Neural cell (in vitro differentiated cells): ENCODE data around the gene TMEM131. TPM values are rescaled to one million over a fixed set of nuclear protein-coding genes. Genes with fewer than 3 reads are reported as not detected.

Experiments
- H2AFZ ChIP-seq: fragments of 200-600, 300-800 bp; sonication (generic), shearing (Covaris generic); 2 replicates; pipeline ENCODE4 v1.6.0; 2014; ENCODE audit warnings: low read depth, mild to moderate bottlenecking, antibody characterized with exemption, low read length, moderate library complexity
- H3F3A ChIP-seq: fragments of 200-600 bp; shearing (Covaris generic); 2 replicates; pipeline ENCODE4 v1.6.1; 2016; ENCODE audit warnings: mild to moderate bottlenecking, moderate library complexity, mixed read lengths, antibody characterized with exemption, low read length; ENCODE audit not compliant: insufficient read depth, poor library complexity, severe bottlenecking
- H3K27ac ChIP-seq: fragments of 200-600, 300-800 bp; sonication (generic), shearing (Covaris generic); 2 replicates; pipeline ENCODE4 v1.5.1; 2014; ENCODE audit warnings: mild to moderate bottlenecking, low read length, moderate library complexity
- H3K27me3 ChIP-seq: fragments of 300-800, 200-600 bp; sonication (generic), shearing (Covaris generic); 2 replicates; pipeline ENCODE4 v1.6.0; 2014; ENCODE audit warnings: mild to moderate bottlenecking, low read depth, low read length, moderate library complexity; ENCODE audit not compliant: insufficient read depth
- H3K36me3 ChIP-seq: fragments of 300-800, 200-600 bp; sonication (generic), shearing (Covaris generic); 2 replicates; pipeline ENCODE4 v1.5.1; 2014; ENCODE audit warnings: mild to moderate bottlenecking, antibody characterized with exemption, low read length, moderate library complexity; ENCODE audit not compliant: insufficient read depth
- H3K4me2 ChIP-seq: fragments of 300-800, 200-600 bp; sonication (generic), shearing (Covaris generic); 2 replicates; pipeline ENCODE4 v1.6.0; 2014; ENCODE audit warnings: mild to moderate bottlenecking, low read length
- H3K4me3 ChIP-seq: fragments of 300-800, 200-600 bp; sonication (generic), shearing (Covaris generic); 2 replicates; pipeline ENCODE4 v1.5.1; 2014; ENCODE audit warnings: mild to moderate bottlenecking, low read length, moderate library complexity
- H3K79me2 ChIP-seq: fragments of 200-600 bp; shearing (Covaris generic); replicated peaks from 2 replicates; pipeline ENCODE4 v1.6.0; 2014; ENCODE audit warnings: mild to moderate bottlenecking, low read length, moderate library complexity; ENCODE audit not compliant: insufficient read depth
- H3K9ac ChIP-seq: fragments of 300-800, 200-600 bp; sonication (generic), shearing (Covaris generic); 2 replicates; pipeline ENCODE4 v1.6.1; 2016; ENCODE audit warnings: mild to moderate bottlenecking, low read length, mixed read lengths
- H3K9me2 ChIP-seq: fragments of 200-600 bp; shearing (Covaris generic); 2 replicates; pipeline ENCODE4 v1.6.1; 2016; ENCODE audit warnings: mild to moderate bottlenecking, low read length, mixed read lengths; ENCODE audit not compliant: insufficient read depth
- H3K9me3 ChIP-seq: fragments of 200-600, 300-800 bp; sonication (generic), shearing (Covaris generic); 2 replicates; pipeline ENCODE4 v1.6.1; 2016; ENCODE audit warnings: mild to moderate bottlenecking, mixed run types, low read length, moderate library complexity, mixed read lengths
- H4K20me1 ChIP-seq: fragments of 200-600 bp; shearing (Covaris generic); 2 replicates; pipeline ENCODE4 v1.6.1; 2016; ENCODE audit warnings: mild to moderate bottlenecking, mixed run types; ENCODE audit not compliant: insufficient read depth
- CTCF ChIP-seq: fragments of 450-650 bp; IDR thresholded peaks from 2 replicates; pipeline ENCODE4 v1.5.1; 2014; ENCODE audit warnings: antibody characterized with exemption, mild to moderate bottlenecking, moderate library complexity; ENCODE audit not compliant: poor library complexity, severe bottlenecking
- EP300 ChIP-seq: fragments of 450-650 bp; conservative IDR thresholded peaks from 2 replicates; pipeline ENCODE4 v1.6.1; 2014; ENCODE audit warnings: antibody characterized with exemption, mild to moderate bottlenecking, moderate library complexity; ENCODE audit not compliant: poor library complexity, severe bottlenecking
- EZH2 ChIP-seq: fragments of 200-600, 300-800 bp; shearing (Covaris generic), sonication (generic); IDR thresholded peaks from 2 replicates; pipeline ENCODE4 v1.6.1; 2014; ENCODE audit warnings: antibody characterized with exemption, low read length, borderline replicate concordance, mild to moderate bottlenecking; ENCODE audit not compliant: insufficient read depth, poor library complexity, severe bottlenecking
- MXI1 ChIP-seq: fragments of 450-650 bp; conservative IDR thresholded peaks from 2 replicates; pipeline ENCODE4 v1.6.1; 2014; ENCODE audit warnings: antibody characterized with exemption, mild to moderate bottlenecking; ENCODE audit not compliant: poor library complexity, severe bottlenecking
- POLR2AphosphoS5 ChIP-seq: IDR thresholded peaks from 2 replicates; pipeline ENCODE4 v1.6.1; 2012
- RAD21 ChIP-seq: fragments of 450-650 bp; conservative IDR thresholded peaks from 2 replicates; pipeline ENCODE4 v1.6.1; 2014; ENCODE audit warnings: antibody characterized with exemption, mild to moderate bottlenecking, moderate library complexity
- REST ChIP-seq: IDR thresholded peaks from 2 replicates; pipeline ENCODE4 v1.6.1; 2012; ENCODE audit warnings: borderline replicate concordance
- SMC3 ChIP-seq: fragments of 450-650 bp; conservative IDR thresholded peaks from 2 replicates; pipeline ENCODE4 v1.6.1; 2014; ENCODE audit warnings: antibody characterized with exemption, mild to moderate bottlenecking, moderate library complexity; ENCODE audit not compliant: poor library complexity
- TAF1 ChIP-seq: IDR thresholded peaks from 2 replicates; pipeline ENCODE4 v1.6.1; 2012; ENCODE audit warnings: low read depth
- polyA plus RNA-seq: library from polyadenylated mRNA; depleted of rRNA; stranded (reverse); fragments of >200 nt; gene quantifications from 2 replicates; pipeline ENCODE4 v1.2.3, GENCODE V29; 2014

Gene TMEM131
- polyA plus RNA-seq, 1 donor from 2014 or later: 9.6 TPM

DNA sequence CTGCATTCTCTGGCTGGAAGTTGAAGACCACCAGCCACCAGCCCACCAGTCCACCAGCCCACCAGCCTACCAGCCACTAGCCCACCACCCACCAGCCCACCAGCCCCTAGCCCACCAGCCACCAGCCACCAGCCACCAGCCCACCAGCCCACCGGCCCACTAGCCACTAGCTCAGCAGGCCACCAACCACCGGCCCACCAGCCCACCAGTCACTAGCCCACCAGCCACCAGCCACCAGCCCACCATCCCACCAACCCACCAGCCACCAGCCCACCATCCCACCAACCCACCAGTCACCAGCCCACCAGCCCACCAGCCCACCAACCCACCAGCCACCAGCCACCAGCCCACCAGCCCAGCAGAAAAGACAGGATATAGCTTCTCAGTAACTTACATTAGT, 18.6 kb upstream of the TMEM131 start:
- H3K9ac ChIP-seq: no peak overlapping the region
- no peak overlapping the region for H3K27ac ChIP-seq
- no peak overlapping the region for H3K4me3 ChIP-seq
- no peaks in the 10 kb centered on the region for H4K20me1 ChIP-seq
- no peak overlapping the region for H2AFZ ChIP-seq
- H3K9me3 ChIP-seq: no peaks in the 10 kb centered on the region
- H3K36me3 ChIP-seq: no peaks in the 10 kb centered on the region
- H3F3A ChIP-seq: no peaks in the 10 kb centered on the region
- H3K4me2 ChIP-seq: no peak overlapping the region
- no peaks in the 10 kb centered on the region for H3K79me2 ChIP-seq
- TF ChIP-seq EP300 (no peak), REST (no peak), POLR2AphosphoS5 (no peak), EZH2 (no peak), TAF1 (no peak), MXI1 (no peak), RAD21 (no peak), SMC3 (no peak), CTCF (no peak)
- no peaks in the 10 kb centered on the region for H3K27me3 ChIP-seq
- no peaks in the 10 kb centered on the region for H3K9me2 ChIP-seq

GRCh38 chr2:98013407-98014042, 17.8 kb upstream of the TMEM131 start:
- Histone ChIP-seq H3K36me3 (no peaks in the 10 kb centered on the region), H2AFZ (no peak overlapping the region), H3K9me2 (no peaks in the 10 kb centered on the region), H3K27ac (no peak overlapping the region), H3K9me3 (no peaks in the 10 kb centered on the region), H3K4me2 (no peak overlapping the region), H3K27me3 (no peaks in the 10 kb centered on the region), H3K79me2 (no peaks in the 10 kb centered on the region), H3K4me3 (no peak overlapping the region), H3F3A (no peaks in the 10 kb centered on the region), H4K20me1 (no peaks in the 10 kb centered on the region), H3K9ac (no peak overlapping the region)
- no peak for TF ChIP-seq REST
- no peak for TF ChIP-seq SMC3
- TF ChIP-seq EZH2: no peak
- TF ChIP-seq CTCF: no peak
- no peak for TF ChIP-seq MXI1
- TF ChIP-seq RAD21: no peak
- TF ChIP-seq EP300: no peak
- TF ChIP-seq POLR2AphosphoS5: no peak
- no peak for TF ChIP-seq TAF1
